ENCODE measurements around the gene ATP4B. TPM values are rescaled to one million over a fixed set of nuclear protein-coding genes. Genes with fewer than 3 reads are reported as not detected.

The ATP4B gene
- not detected in 5 replicates for total RNA-seq (2022; extraction: Qiagen RNA extraction)

DNA sequence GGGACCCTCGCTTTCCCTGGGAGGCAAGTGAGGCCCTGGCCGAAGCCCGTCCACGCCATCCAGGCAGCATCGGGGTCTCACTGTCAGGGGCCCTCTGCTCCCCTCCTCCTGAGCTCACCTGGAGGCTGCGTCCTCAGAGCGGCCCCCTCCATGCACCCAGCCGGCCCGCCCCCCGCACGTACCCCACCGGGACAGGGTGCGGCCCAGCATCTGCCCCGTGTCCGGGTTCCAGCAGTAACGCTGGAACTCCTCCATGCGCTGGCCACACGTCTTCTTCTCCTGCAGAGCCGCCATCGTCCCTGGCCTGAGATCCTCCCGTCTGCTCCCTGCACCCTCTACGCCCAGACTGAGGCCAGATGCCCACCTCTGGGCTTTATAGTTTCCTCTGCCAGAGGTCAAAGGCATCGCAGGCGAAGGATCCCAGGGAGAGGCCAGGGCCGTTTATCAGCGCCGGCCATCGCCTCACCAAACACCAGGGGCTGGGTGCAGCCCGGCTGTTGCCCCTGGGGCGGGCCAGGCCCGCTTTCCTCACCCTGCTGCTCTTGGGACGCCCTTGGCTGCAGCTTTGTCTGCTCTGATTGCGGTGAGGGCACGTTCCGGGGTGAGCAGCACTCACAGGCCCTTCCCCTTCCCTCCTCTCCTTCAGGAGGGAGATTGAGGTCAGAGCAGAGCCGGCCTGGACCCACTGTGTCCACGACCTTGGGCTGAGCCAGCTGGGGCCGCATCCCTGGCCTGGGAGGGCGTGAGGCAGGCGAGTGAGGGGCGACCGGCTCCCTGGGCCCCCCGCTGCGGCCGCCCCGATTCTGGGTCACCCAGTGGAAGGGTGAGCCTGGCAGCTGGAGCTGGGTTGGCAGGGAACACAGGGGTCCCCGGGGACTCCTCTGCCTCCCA, at the start of gene ATP4B:
ATP4B (minus strand) TSS at position 348 of the 891 bp plus-strand sequence; CDS start at position 294, 54 bp downstream.

GRCh38 chr13:113666951-113667701, 9.1 kb upstream of the ATP4B start, which contains the start of gene GRK1:
Gene GRK1, plus strand, starts transcription at chr13:113667219. Its CDS starts 168 bp downstream, at chr13:113667387.

Other genes with a start within 250 kb of the ATP4B start
- gene ADPRHL1, start 204.7 kb downstream of the ATP4B start, total RNA-seq (2022; extraction: Qiagen RNA extraction): 12.2 to 15.5 TPM (median 12.9 TPM) in 5 replicates
- 9.4 to 10.9 TPM (median 10.0 TPM) in 5 replicates for gene DCUN1D2, start 167.5 kb downstream of the ATP4B start, total RNA-seq (2022; extraction: Qiagen RNA extraction)
- 94.2 to 109 TPM (median 107 TPM) in 5 replicates for gene TFDP1, start 73.4 kb downstream of the ATP4B start, total RNA-seq (2022; extraction: Qiagen RNA extraction)
- not detected in 5 replicates for gene GRK1, start 9.0 kb upstream of the ATP4B start, total RNA-seq (2022; extraction: Qiagen RNA extraction)
- 0.55 to 1.0 TPM (median 0.65 TPM) in 5 replicates for gene TMEM255B, start 101.0 kb upstream of the ATP4B start, total RNA-seq (2022; extraction: Qiagen RNA extraction)
- 5.8 to 9.2 TPM (median 8.7 TPM) in 5 replicates for gene GAS6, start 205.9 kb upstream of the ATP4B start, total RNA-seq (2022; extraction: Qiagen RNA extraction)

Measured in A549 treated with CORT108297 at 1 μM for 4 hours (cell line).